T-helper 1 cell treated with Interleukin-12 subunit alpha and Interleukin-12 subunit beta and Interleukin-4 antibody, amounts not matched to agents 30 μg/mL and 1 μg/mL, for 36 hours (primary cell): ENCODE results near the gene PEX14.
"Not testable (repeated sequence)": the region's sequence is repeated elsewhere in the genome, so short reads cannot be mapped to it uniquely, and the experiment has no call there.

ENCODE experiments used
- H3K27ac Mint-ChIP-seq: one replicate; pipeline ENCODE4 v1.8.0; 2021; ENCODE audit warnings: mild to moderate bottlenecking, mixed read lengths
- H3K27me3 Mint-ChIP-seq: one replicate; pipeline ENCODE4 v1.8.0; 2021; ENCODE audit warnings: low read depth, mixed read lengths
- H3K36me3 Mint-ChIP-seq: one replicate; pipeline ENCODE4 v1.8.0; 2021; ENCODE audit warnings: low read depth, mixed read lengths
- H3K4me1 Mint-ChIP-seq: one replicate; pipeline ENCODE4 v1.8.0; 2021; ENCODE audit warnings: low read depth, mixed read lengths
- H3K4me3 Mint-ChIP-seq: one replicate; pipeline ENCODE4 v1.8.0; 2021; ENCODE audit warnings: mild to moderate bottlenecking, moderate library complexity, mixed read lengths
- H3K9me3 Mint-ChIP-seq: one replicate; pipeline ENCODE4 v1.8.0; 2021; ENCODE audit warnings: mixed read lengths

Gene PEX14

GRCh38 chr1:10440794-10441193, 34.0 kb upstream of the PEX14 start:
- H3K4me1 Mint-ChIP-seq, result peaks cover 3% of the 10 kb centered on the region
- no peaks in the 10 kb centered on the region for H3K27me3 Mint-ChIP-seq
- no peaks in the 10 kb centered on the region for H3K36me3 Mint-ChIP-seq
- H3K27ac Mint-ChIP-seq, result no peak overlapping the region
- no peaks in the 10 kb centered on the region for H3K9me3 Mint-ChIP-seq
- no peak overlapping the region for H3K4me3 Mint-ChIP-seq

DNA sequence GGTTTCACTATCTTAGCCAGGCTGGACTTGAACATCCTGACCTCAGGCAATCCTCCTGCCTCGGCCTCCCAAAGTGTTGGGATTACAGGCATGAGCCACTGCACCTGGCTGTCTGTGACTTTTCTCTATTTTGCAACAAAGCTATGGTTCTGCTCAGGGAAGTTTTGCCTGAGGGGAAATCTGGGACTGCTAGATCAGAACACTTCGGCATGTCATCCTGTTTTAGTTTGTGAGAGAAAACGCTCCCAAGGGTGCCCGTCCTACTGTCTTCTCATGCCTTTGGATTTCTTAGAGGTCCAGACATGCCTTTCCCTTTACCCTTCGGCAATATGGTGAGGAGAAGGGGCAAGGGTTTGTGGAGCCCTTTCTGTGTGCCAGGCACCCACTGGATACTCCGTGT, 30.5 kb upstream of the PEX14 start:
- H3K4me1 Mint-ChIP-seq, result no peaks in the 10 kb centered on the region
- no peaks in the 10 kb centered on the region for H3K9me3 Mint-ChIP-seq
- H3K27ac Mint-ChIP-seq, result no peak overlapping the region
- no peak overlapping the region for H3K4me3 Mint-ChIP-seq
- no peaks in the 10 kb centered on the region for H3K27me3 Mint-ChIP-seq
- H3K36me3 Mint-ChIP-seq, result no peaks in the 10 kb centered on the region

DNA sequence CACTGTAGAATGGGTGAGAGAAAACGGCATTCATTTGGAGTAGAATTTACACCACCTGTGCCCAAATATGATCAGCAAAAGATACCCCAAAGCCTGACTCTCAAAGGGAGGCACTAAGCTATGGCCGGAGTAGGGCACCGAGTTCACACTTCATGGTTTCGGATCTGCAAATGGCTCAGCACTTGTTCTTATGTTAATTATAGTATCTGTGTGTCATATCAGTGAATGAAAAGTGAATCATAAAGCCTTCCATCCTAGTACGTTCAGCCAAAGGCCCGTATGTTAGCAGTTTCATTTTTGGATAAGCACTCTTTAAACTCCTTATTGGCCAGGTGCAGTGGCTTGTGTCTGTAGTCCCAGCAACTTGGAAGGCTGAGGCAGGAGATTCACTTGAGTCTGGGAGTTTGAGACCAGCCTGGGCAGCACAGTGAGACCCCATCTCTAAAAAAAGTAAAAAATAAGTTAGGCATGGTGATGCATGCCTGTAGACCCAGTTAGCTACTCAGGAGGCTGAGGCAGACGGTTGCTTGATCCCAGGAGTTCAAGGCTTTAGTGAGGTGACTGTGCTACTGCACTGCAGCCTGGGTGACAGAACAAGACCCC, 29.9 kb upstream of the PEX14 start:
- no peaks in the 10 kb centered on the region for H3K9me3 Mint-ChIP-seq
- H3K4me3 Mint-ChIP-seq, result no peak overlapping the region
- no peak overlapping the region for H3K27ac Mint-ChIP-seq
- H3K36me3 Mint-ChIP-seq, result no peaks in the 10 kb centered on the region
- no peaks in the 10 kb centered on the region for H3K4me1 Mint-ChIP-seq
- no peaks in the 10 kb centered on the region for H3K27me3 Mint-ChIP-seq

- Mint-ChIP-seq H3K27me3 (peaks cover 3% of the 10 kb centered on the region), H3K4me1 (no peaks in the 10 kb centered on the region), H3K27ac (no peak overlapping the region), H3K4me3 (no peak overlapping the region), H3K9me3 (no peaks in the 10 kb centered on the region), H3K36me3 (no peaks in the 10 kb centered on the region)
These were observed 27.8 kb upstream of the PEX14 start for GRCh38 chr1:10446790-10447422.

GRCh38 chr1:10449751-10450150, 25.0 kb upstream of the PEX14 start, which contains the start of gene CORT:
TSS of gene CORT (plus strand) at chr1:10450031. CDS start at chr1:10450224, 193 bp downstream.
- Mint-ChIP-seq H3K9me3 (no peaks in the 10 kb centered on the region), H3K36me3 (no peaks in the 10 kb centered on the region), H3K27me3 (peaks cover 3% of the 10 kb centered on the region), H3K4me3 (no peak within 1 kb of the TSS), H3K4me1 (no peaks in the 10 kb centered on the region), H3K27ac (no peak within 1 kb of the TSS)

DNA sequence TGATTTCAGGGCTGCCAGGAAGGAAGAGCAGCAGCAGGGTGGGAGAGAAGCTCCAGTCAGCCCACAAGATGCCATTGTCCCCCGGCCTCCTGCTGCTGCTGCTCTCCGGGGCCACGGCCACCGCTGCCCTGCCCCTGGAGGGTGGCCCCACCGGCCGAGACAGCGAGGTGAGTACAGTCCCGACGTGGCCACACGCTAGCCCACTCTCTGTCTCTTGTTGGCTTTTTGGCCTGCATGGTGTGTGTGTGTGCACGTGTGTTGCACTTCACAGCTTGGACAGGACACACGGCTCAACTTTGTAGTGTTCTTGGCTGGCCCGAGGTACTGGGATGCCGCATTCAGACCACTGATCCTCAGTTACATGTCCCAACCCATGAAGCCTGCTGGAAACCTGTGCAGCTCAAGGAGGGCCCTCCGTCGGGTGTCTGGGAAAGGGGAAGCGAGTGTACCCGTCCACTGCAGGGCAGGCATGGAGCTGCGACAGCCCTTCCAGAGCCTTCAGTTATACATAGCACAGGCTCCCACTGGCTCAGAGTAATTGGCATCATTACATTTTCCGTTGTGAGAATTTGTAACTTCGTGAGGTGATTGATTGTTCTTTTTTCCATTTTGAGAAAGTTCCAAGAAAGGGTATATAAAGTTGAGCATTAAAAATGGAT, 24.5 kb upstream of the PEX14 start:
- Mint-ChIP-seq H3K27me3 (peaks cover 3% of the 10 kb centered on the region), H3K4me3 (no peak overlapping the region), H3K9me3 (no peaks in the 10 kb centered on the region), H3K4me1 (no peaks in the 10 kb centered on the region), H3K36me3 (no peaks in the 10 kb centered on the region), H3K27ac (no peak overlapping the region)

- no peak overlapping the region for H3K4me3 Mint-ChIP-seq
- H3K36me3 Mint-ChIP-seq, result no peaks in the 10 kb centered on the region
- no peaks in the 10 kb centered on the region for H3K9me3 Mint-ChIP-seq
- H3K4me1 Mint-ChIP-seq, result no peaks in the 10 kb centered on the region
- H3K27me3 Mint-ChIP-seq, result peaks cover 3% of the 10 kb centered on the region
- H3K27ac Mint-ChIP-seq, result no peak overlapping the region
These were observed 23.9 kb upstream of the PEX14 start for GRCh38 chr1:10450836-10451235.

DNA sequence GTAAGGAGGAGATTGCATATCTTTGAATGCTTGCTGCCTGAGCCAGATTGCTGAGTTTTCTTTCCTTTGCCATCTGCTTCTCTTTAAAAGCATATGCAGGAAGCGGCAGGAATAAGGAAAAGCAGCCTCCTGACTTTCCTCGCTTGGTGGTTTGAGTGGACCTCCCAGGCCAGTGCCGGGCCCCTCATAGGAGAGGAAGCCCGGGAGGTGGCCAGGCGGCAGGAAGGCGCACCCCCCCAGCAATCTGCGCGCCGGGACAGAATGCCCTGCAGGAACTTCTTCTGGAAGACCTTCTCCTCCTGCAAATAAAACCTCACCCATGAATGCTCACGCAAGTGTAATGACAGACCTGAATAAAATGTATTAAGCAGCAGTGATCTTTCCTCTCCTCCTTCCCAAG, 23.5 kb upstream of the PEX14 start:
- Mint-ChIP-seq H3K27me3 (peaks cover 3% of the 10 kb centered on the region), H3K27ac (no peak overlapping the region), H3K36me3 (no peaks in the 10 kb centered on the region), H3K4me1 (no peaks in the 10 kb centered on the region), H3K4me3 (no peak overlapping the region), H3K9me3 (no peaks in the 10 kb centered on the region)

GRCh38 chr1:10456048-10456447, 18.7 kb upstream of the PEX14 start:
- H3K36me3 Mint-ChIP-seq, result peaks cover 1% of the 10 kb centered on the region
- H3K9me3 Mint-ChIP-seq, result no peaks in the 10 kb centered on the region
- H3K4me1 Mint-ChIP-seq, result peaks cover 3% of the 10 kb centered on the region
- no peak overlapping the region for H3K4me3 Mint-ChIP-seq
- no peak overlapping the region for H3K27ac Mint-ChIP-seq
- peaks cover 3% of the 10 kb centered on the region for H3K27me3 Mint-ChIP-seq

DNA sequence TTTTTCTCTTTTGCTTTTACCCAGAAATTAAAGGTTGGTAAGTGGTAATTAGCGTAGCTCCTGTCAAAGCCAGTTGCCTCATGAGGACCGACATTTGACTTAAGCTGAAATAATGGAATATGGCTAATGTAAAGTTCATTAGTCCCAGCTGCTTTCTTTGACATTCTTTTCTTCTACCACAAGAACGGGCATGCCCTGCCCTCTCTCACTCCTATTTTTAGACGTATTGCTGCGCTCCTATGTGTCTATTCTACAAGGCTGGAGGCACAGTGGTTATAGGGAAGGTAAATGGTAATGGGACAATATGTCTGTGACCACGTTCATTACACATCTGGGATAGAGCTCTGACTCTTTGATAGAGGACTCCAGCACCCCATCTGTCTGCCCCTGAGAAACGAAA, 18.1 kb upstream of the PEX14 start:
- Mint-ChIP-seq H3K4me1 (peaks cover 3% of the 10 kb centered on the region), H3K27me3 (peaks cover under 1% of the 10 kb centered on the region), H3K36me3 (peaks cover 3% of the 10 kb centered on the region), H3K27ac (peak overlapping the region; percentile 64), H3K4me3 (no peak overlapping the region), H3K9me3 (no peaks in the 10 kb centered on the region)

- not testable (repeated sequence) for H3K27me3 Mint-ChIP-seq, H3K4me1 Mint-ChIP-seq, H3K9me3 Mint-ChIP-seq, H3K36me3 Mint-ChIP-seq, H3K4me3 Mint-ChIP-seq
- H3K27ac Mint-ChIP-seq, result peak overlapping the region; percentile 49
These were observed 17.3 kb upstream of the PEX14 start for GRCh38 chr1:10457462-10457861.

DNA sequence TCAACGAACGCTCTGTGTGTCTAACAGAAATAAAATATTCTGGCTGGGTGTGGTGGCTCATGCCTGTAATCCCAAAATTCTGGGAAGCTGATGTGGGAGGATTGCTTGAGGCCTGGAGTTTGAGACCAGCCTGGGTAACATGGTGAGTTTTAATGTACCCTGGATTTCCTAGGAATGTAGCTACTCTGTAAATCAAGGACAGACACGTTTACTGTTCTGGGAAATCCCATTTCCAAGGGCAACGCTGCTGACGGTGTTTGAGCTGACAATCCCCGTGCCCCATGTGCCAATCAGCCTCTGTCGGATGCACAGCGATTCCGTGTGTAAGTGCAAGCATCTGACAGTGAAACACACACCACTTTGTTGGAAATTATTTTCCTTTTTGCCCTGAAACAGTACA, 16.9 kb upstream of the PEX14 start:
- H3K36me3 Mint-ChIP-seq, result peaks cover 3% of the 10 kb centered on the region
- H3K27me3 Mint-ChIP-seq, result no peaks in the 10 kb centered on the region
- no peak overlapping the region for H3K4me3 Mint-ChIP-seq
- H3K27ac Mint-ChIP-seq, result no peak overlapping the region
- H3K4me1 Mint-ChIP-seq, result peaks cover 3% of the 10 kb centered on the region
- H3K9me3 Mint-ChIP-seq, result no peaks in the 10 kb centered on the region

GRCh38 chr1:10459184-10459583, 15.6 kb upstream of the PEX14 start:
- H3K27me3 Mint-ChIP-seq, result no peaks in the 10 kb centered on the region
- H3K27ac Mint-ChIP-seq, result no peak overlapping the region
- peaks cover 3% of the 10 kb centered on the region for H3K4me1 Mint-ChIP-seq
- H3K9me3 Mint-ChIP-seq, result no peaks in the 10 kb centered on the region
- peaks cover 9% of the 10 kb centered on the region for H3K36me3 Mint-ChIP-seq
- H3K4me3 Mint-ChIP-seq, result no peak overlapping the region

DNA sequence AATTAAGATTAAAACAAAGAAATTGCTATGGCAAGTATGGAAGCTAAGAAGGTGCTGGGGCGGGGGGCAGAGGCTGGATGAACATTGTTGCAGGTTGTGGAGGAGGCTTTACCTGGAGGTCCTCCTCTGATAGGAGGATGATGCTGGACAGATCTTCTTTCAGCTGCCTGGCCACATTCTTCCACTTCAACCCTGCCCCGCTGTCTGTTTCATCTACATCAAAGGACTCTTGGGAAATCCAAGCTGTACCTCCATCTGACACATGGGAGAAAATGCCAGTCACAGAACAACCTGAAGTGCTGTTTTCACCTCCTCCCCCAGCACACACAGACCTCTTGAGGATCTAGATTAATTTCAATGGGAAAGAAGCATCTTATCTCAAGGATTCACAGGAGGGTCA, 7.7 kb upstream of the PEX14 start:
- H3K27ac Mint-ChIP-seq, result no peak overlapping the region
- H3K4me1 Mint-ChIP-seq, result peaks cover 5% of the 10 kb centered on the region
- H3K4me3 Mint-ChIP-seq, result no peak overlapping the region
- H3K27me3 Mint-ChIP-seq, result no peaks in the 10 kb centered on the region
- H3K9me3 Mint-ChIP-seq, result no peaks in the 10 kb centered on the region
- peaks cover 14% of the 10 kb centered on the region for H3K36me3 Mint-ChIP-seq

DNA sequence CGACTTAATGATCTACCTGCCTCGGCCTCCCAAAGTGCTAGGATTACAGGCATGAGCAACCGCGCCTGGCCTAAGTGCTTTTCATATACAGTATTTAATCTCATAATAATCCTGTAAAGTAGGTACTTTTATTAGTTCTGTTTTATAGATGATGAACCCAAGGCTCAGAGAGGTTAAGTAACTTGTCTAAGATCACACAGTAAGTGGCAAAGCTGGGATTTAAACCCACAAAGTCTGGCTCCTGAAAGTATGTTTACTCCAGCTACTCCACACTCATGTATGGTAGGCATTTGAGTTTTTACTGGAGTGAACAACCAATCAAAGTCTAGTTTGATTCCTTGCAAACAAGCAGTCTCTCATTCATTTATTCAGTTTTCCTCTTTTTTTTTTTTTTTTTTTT, 4.7 kb upstream of the PEX14 start:
- Mint-ChIP-seq H3K4me3 (no peak overlapping the region), H3K36me3 (peaks cover 4% of the 10 kb centered on the region), H3K27ac (no peak overlapping the region), H3K9me3 (no peaks in the 10 kb centered on the region), H3K27me3 (no peaks in the 10 kb centered on the region), H3K4me1 (peaks cover 17% of the 10 kb centered on the region)
